ENCODE results near the gene HDAC9. TPM values are rescaled to one million over a fixed set of nuclear protein-coding genes. Genes with fewer than 3 reads are reported as not detected.

HDAC9 gene
- total RNA-seq, 1 experiment from 2014 or later: 31.9 TPM

- no peaks in the 10 kb centered on the region for H3K9me3 ChIP-seq (ENCODE audit: low read depth, low read length, poor library complexity, severe bottlenecking)
- H3K36me3 ChIP-seq (ENCODE audit: insufficient read depth, low read length, poor library complexity, severe bottlenecking): no peaks in the 10 kb centered on the region
- BruUV-seq (replicated peaks): no TSS peak
- ChIA-PET POLR2A (ENCODE audit: low non-redundant PET) (no interaction called here), CTCF (no interaction called here)
- H3K27me3 ChIP-seq (replicated peaks; ENCODE audit: insufficient read depth, low read depth, low read length, poor library complexity): no peaks in the 10 kb centered on the region
- intact Hi-C loops (cut with micrococcal nuclease; ENCODE audit: unreplicated experiment): no loop called here
- H3K27ac ChIP-seq (ENCODE audit: low read depth, low read length, poor library complexity, severe bottlenecking): no peak overlapping the region
- H3K4me3 ChIP-seq (ENCODE audit: low read depth, low read length, poor library complexity, severe bottlenecking): no peak overlapping the region
- TF ChIP-seq CTCF (conservative IDR thresholded peaks at IDR 0.05; ENCODE audit: low read depth, low read length): no peak
- TF ChIP-seq EZH2 (IDR thresholded peaks at IDR 0.05; ENCODE audit: borderline replicate concordance, low read depth, low read length, poor library complexity, severe bottlenecking): no peak
- no peak for DNase-seq (ENCODE audit: low spot score)
- H3K4me1 ChIP-seq (ENCODE audit: insufficient read depth, low read length, poor library complexity, severe bottlenecking): peaks cover 29% of the 10 kb centered on the region
Measured at GRCh38 chr7:18792871-18793595, 297.5 kb downstream of the HDAC9 start.

GRCh38 chr7:18796216-18796615, 300.7 kb downstream of the HDAC9 start:
- ChIA-PET POLR2A (ENCODE audit: low non-redundant PET) (no interaction called here), CTCF (no interaction called here)
- no peak for TF ChIP-seq CTCF (conservative IDR thresholded peaks at IDR 0.05; ENCODE audit: low read depth, low read length)
- no peak for TF ChIP-seq EZH2 (IDR thresholded peaks at IDR 0.05; ENCODE audit: borderline replicate concordance, low read depth, low read length, poor library complexity, severe bottlenecking)
- BruUV-seq (replicated peaks): no TSS peak
- Histone ChIP-seq H3K4me3 (ENCODE audit: low read depth, low read length, poor library complexity, severe bottlenecking) (no peak overlapping the region), H3K36me3 (ENCODE audit: insufficient read depth, low read length, poor library complexity, severe bottlenecking) (no peaks in the 10 kb centered on the region), H3K27me3 (replicated peaks; ENCODE audit: insufficient read depth, low read depth, low read length, poor library complexity) (no peaks in the 10 kb centered on the region), H3K27ac (ENCODE audit: low read depth, low read length, poor library complexity, severe bottlenecking) (no peak overlapping the region), H3K9me3 (ENCODE audit: low read depth, low read length, poor library complexity, severe bottlenecking) (no peaks in the 10 kb centered on the region), H3K4me1 (ENCODE audit: insufficient read depth, low read length, poor library complexity, severe bottlenecking) (peaks cover 29% of the 10 kb centered on the region)
- peak; percentile 87 for DNase-seq (ENCODE audit: low spot score)
- intact Hi-C loops (cut with micrococcal nuclease; ENCODE audit: unreplicated experiment): no loop called here

- Histone ChIP-seq H3K4me1 (ENCODE audit: insufficient read depth, low read length, poor library complexity, severe bottlenecking) (peaks cover 27% of the 10 kb centered on the region), H3K27me3 (replicated peaks; ENCODE audit: insufficient read depth, low read depth, low read length, poor library complexity) (no peaks in the 10 kb centered on the region), H3K27ac (ENCODE audit: low read depth, low read length, poor library complexity, severe bottlenecking) (no peak overlapping the region), H3K36me3 (ENCODE audit: insufficient read depth, low read length, poor library complexity, severe bottlenecking) (no peaks in the 10 kb centered on the region), H3K4me3 (ENCODE audit: low read depth, low read length, poor library complexity, severe bottlenecking) (no peak overlapping the region), H3K9me3 (ENCODE audit: low read depth, low read length, poor library complexity, severe bottlenecking) (no peaks in the 10 kb centered on the region)
- intact Hi-C loops (cut with micrococcal nuclease; ENCODE audit: unreplicated experiment): no loop called here
- no peak for DNase-seq (ENCODE audit: low spot score)
- CTCF ChIA-PET: no interaction called here
- POLR2A ChIA-PET (ENCODE audit: low non-redundant PET): interaction anchor here (0.6 kb wide), 1 partner anchor 204 kb away, joined by 4 read pairs; no protein-coding TSS in a partner anchor
- TF ChIP-seq EZH2 (IDR thresholded peaks at IDR 0.05; ENCODE audit: borderline replicate concordance, low read depth, low read length, poor library complexity, severe bottlenecking) (no peak), CTCF (conservative IDR thresholded peaks at IDR 0.05; ENCODE audit: low read depth, low read length) (no peak)
- BruUV-seq (replicated peaks): no TSS peak
Measured at GRCh38 chr7:18798088-18798906, 302.7 kb downstream of the HDAC9 start.
